Mucosa of rectum (tissue), 2 donors: Measurements from ENCODE around the gene CAMTA1.

Experiments
- H3K27ac ChIP-seq, 2 donors: one replicate each; pipeline ENCODE4 v1.7.0; 2013; ENCODE audit warnings: inconsistent platforms in 2 of 2, low read depth in 2 of 2, low read length in 2 of 2
- H3K27me3 ChIP-seq, 2 donors: one replicate each; pipeline ENCODE4 v1.7.0; 2013; ENCODE audit warnings: low read length in 2 of 2; ENCODE audit not compliant: control insufficient read depth in 2 of 2, insufficient read depth in 2 of 2
- H3K36me3 ChIP-seq, 2 donors: one replicate each; pipeline ENCODE4 v1.7.0; 2013; ENCODE audit warnings: low read length in 2 of 2; ENCODE audit not compliant: control insufficient read depth in 2 of 2, insufficient read depth in 2 of 2
- H3K4me1 ChIP-seq, 2 donors: one replicate each; pipeline ENCODE4 v1.7.0; 2013; ENCODE audit warnings: low read length in 2 of 2, mild to moderate bottlenecking in 1 of 2; ENCODE audit not compliant: control insufficient read depth in 2 of 2, insufficient read depth in 2 of 2
- H3K4me3 ChIP-seq, 2 donors: one replicate each; pipeline ENCODE4 v1.7.0; 2013; ENCODE audit warnings: low read length in 2 of 2
- H3K9ac ChIP-seq, 2 donors: one replicate each; pipeline ENCODE4 v1.7.0; 2013; ENCODE audit warnings: low read length in 2 of 2, low read depth in 1 of 2, mild to moderate bottlenecking in 1 of 2
- H3K9me3 ChIP-seq, 2 donors: one replicate each; pipeline ENCODE4 v1.7.0; 2013; ENCODE audit warnings: low read length in 2 of 2; ENCODE audit not compliant: control insufficient read depth in 2 of 2
- donor health status: healthy.
- donor health status: Normal muscosa, but diverticular disease.

CAMTA1 gene

DNA sequence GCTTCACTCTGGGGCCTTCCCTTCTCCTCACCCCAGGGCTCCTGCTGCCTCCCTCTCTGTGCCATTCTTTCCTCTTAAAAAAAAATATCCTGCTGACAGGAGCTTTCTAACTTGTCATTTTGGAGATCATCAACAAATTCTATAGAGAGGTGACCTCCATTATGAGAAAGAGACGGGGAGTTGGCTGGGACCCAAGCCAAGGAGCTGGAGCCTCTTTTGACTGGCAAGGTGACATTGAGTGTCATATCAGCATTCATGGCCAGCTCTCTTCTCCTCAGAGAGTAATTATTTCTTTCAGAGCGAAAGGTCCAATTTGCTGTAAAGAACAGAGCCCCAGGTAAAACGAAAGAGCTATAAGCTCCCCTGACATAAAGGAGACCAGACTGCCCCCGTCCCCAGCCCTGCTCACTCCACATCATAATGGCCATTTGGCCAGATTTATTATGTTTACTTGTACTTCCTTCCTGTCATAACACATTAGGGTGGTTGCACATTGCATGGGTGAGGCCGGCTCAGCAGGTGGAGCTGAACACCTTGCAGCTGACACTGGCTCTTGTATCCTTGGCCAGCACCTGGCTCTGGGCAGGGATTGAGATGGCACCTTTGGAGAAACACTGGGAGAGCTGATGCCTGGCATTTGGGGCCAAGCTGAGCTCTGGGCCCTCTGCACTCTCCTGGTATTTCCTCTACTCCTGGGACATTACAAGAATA lies 581.9 kb downstream of the CAMTA1 start:
- Histone ChIP-seq H3K4me3 (no peak overlapping the region), H3K4me1 (peaks cover 2 to 11% of the 10 kb centered on the region in 2 donors), H3K9me3 (no peaks in the 10 kb centered on the region), H3K9ac (no peak overlapping the region), H3K27me3 (no peaks in the 10 kb centered on the region), H3K27ac (peak overlapping the region; percentile 1 to 16), H3K36me3 (no peaks in the 10 kb centered on the region)

DNA sequence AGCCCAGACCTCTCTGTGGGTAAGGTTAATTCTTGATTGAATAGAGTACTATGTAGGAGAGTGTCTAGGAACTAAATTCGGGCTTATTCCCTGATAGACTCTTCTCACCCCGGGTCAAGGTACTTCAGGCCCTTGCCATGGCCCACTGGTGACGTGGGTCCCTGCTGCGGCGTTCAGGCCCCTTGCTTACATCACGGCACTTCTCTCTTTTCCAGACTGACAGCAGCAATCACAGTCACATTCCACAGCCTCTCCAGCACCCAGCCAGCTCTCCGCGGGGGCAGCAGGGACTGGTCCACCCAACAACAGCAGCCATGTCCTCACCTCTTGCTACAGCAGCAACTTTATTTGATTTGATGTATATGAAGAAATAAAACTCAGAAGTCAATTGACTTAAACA lies 584.6 kb downstream of the CAMTA1 start:
- H3K27ac ChIP-seq = no peak overlapping the region
- H3K4me3 ChIP-seq = no peak overlapping the region
- no peaks in the 10 kb centered on the region for H3K9me3 ChIP-seq
- H3K4me1 ChIP-seq = peaks cover 2 to 11% of the 10 kb centered on the region in 2 donors
- H3K36me3 ChIP-seq = no peaks in the 10 kb centered on the region
- no peaks in the 10 kb centered on the region for H3K27me3 ChIP-seq
- no peak overlapping the region for H3K9ac ChIP-seq

DNA sequence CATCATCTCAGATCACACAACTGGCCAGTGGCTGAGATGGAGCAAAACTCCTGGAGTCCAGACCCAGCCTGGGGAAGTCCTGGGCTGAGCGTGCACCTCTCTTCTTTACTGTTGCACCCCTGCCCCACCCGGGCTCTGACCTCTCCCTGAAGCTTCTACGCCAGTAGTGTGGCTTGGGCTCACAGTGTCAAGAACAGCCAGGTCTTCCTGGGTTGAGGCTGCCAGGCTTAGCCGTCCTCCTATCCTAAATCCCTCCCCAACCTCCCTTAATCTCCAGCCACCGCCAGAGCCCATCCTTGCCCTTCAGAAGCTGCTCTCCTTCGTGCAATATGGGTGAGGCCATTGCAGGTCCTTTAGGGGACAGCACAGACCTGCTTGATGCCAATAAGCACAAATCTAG lies 586.7 kb downstream of the CAMTA1 start:
- Histone ChIP-seq H3K9ac (no peak overlapping the region), H3K36me3 (no peaks in the 10 kb centered on the region), H3K27ac (no peak overlapping the region), H3K9me3 (no peaks in the 10 kb centered on the region), H3K4me3 (no peak overlapping the region), H3K4me1 (peaks cover 0 to 8% of the 10 kb centered on the region in 2 donors), H3K27me3 (no peaks in the 10 kb centered on the region)

DNA sequence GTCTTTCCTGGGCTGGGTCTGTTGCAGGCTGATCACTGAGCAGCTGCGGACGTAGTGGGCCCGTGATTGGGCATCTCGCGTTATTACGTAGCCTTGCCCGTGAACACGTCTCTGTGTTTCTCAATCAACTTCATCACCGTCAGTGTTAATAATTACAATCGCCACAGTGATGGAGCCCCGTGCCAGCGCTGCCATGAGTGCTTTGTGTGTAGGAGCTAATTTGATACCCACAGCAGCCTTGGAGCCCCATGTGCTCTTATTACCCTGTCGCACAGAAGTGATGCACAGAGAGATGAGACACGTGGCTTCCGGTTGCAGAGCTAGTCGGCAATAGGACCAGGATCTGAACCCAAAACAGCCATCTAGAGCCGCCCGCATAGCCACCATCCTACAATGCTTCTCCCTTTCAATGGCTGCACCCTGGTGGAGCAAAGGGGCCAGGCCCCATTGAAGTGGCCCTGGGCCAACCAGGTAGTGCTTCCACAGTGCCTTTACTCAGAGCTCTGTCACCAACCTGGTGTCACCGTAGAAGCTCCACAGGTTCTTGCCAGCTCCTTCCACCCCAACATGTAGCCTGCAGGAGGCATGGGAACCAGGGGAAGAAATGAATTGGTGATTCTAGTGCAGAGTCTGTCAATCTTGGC lies 587.3 kb downstream of the CAMTA1 start:
- Histone ChIP-seq H3K9me3 (no peaks in the 10 kb centered on the region), H3K9ac (no peak overlapping the region), H3K36me3 (no peaks in the 10 kb centered on the region), H3K27me3 (no peaks in the 10 kb centered on the region), H3K4me3 (no peak overlapping the region), H3K4me1 (peaks cover 0 to 3% of the 10 kb centered on the region in 2 donors), H3K27ac (no peak overlapping the region)

DNA sequence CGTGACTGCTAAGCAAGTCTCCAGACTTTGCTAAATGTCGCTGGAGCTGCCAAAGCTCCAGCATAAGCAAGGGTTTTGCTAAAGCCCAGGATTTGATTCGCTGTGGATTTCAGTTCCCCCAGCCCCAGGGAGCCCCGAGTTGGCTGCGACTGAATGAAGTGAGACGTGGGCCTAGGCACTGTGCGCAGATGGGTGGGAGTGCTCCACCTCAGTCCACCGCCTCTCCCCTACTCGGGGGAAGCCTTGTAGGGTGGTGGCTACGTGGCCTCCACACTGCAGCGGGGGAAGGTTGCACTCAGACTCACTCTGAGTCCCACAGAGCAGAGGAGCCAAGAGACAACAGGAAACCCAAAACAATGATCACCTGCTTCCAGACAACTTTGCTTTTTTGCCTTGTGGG lies 588.0 kb downstream of the CAMTA1 start:
- Histone ChIP-seq H3K4me1 (no peaks in the 10 kb centered on the region), H3K4me3 (no peak overlapping the region), H3K9ac (no peak overlapping the region), H3K9me3 (no peaks in the 10 kb centered on the region), H3K27me3 (no peaks in the 10 kb centered on the region), H3K27ac (no peak overlapping the region), H3K36me3 (no peaks in the 10 kb centered on the region)

DNA sequence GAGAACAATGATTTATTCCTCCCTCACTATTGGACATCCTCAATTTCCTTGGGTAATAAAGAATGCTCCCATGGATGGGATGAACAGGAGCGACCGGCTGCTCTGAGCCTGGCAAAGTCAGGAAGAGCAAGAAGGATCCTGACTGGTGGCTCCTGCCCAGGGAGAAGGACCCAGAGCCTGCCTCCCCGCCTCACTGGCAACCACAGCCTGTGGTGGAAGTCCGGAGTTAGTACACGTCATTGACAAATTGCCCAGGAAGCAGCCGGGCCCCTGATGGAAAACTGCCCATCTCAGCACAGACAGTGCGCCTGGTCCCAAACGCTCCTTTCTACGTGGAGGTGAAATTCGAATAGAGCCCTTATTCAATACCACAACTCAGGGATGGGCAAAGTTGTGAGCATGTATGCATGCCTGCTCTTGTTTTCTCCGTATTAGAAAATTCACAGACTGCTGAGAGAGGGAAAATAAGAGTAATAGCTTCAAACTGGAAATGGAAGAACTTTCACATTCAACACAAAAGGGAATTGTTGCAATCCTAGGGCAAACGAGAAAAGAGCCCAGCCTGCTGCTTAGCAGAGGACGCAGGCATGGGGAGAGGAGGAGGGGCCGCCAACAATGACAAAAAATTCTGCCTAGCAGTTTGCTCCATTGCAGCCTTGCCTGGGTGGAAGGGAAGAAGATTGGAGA lies 588.8 kb downstream of the CAMTA1 start:
- no peaks in the 10 kb centered on the region for H3K4me1 ChIP-seq
- H3K36me3 ChIP-seq = no peaks in the 10 kb centered on the region
- H3K27ac ChIP-seq = no peak overlapping the region
- no peaks in the 10 kb centered on the region for H3K27me3 ChIP-seq
- H3K9ac ChIP-seq = no peak overlapping the region
- H3K4me3 ChIP-seq = no peak overlapping the region
- no peaks in the 10 kb centered on the region for H3K9me3 ChIP-seq

DNA sequence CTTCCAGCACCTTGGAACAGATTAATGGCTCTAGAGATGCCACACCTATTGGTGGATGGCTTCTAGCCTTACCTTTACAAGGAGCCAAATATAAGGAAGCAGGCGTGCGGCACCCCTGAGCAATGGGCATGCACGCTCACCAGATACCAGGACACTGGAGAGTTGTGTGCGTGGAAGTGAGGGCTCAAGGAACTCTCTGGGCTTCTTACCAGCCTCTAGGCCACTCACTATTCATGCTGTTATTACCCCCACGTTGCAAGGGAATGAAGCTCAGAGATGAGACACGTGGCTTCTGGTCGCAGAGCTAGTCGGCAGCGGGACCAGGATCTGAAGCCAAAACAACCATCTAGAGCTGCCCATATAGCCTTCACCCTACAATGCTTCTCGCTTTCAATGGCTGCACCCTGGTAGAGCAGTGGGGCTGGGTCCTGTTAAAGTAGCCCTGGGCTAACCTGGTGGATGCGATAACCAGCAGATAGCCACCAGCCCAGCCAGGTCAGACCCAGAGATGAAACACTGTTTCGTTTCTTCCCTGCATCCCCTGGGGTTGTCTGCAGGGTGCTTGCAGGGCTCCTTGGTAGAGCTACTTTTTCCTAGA lies 589.4 kb downstream of the CAMTA1 start:
- Histone ChIP-seq H3K9ac (no peak overlapping the region), H3K27ac (no peak overlapping the region), H3K36me3 (no peaks in the 10 kb centered on the region), H3K4me1 (no peaks in the 10 kb centered on the region), H3K27me3 (no peaks in the 10 kb centered on the region), H3K4me3 (no peak overlapping the region), H3K9me3 (no peaks in the 10 kb centered on the region)

DNA sequence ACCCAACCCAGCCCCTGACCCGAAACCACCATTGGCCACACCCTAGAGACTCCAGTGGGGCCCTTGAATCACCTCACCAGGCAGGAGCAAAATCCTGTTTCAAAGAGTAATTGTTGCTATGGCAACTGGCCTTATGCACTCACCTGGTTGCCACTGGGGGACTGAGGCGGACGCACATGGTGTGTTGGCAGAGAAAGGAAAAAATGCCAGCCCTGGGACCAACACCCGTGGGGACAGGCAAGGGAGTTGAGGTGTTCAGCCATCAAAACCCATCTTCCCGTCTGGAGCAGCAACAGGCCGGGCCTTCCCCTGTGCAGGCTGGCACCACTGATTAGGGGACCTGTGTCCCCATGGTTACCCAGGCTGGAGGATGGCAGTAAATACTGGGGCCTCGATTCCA lies 590.1 kb downstream of the CAMTA1 start:
- Histone ChIP-seq H3K36me3 (no peaks in the 10 kb centered on the region), H3K9me3 (no peaks in the 10 kb centered on the region), H3K4me1 (no peaks in the 10 kb centered on the region), H3K9ac (no peak overlapping the region), H3K4me3 (no peak overlapping the region), H3K27ac (no peak overlapping the region), H3K27me3 (no peaks in the 10 kb centered on the region)

DNA sequence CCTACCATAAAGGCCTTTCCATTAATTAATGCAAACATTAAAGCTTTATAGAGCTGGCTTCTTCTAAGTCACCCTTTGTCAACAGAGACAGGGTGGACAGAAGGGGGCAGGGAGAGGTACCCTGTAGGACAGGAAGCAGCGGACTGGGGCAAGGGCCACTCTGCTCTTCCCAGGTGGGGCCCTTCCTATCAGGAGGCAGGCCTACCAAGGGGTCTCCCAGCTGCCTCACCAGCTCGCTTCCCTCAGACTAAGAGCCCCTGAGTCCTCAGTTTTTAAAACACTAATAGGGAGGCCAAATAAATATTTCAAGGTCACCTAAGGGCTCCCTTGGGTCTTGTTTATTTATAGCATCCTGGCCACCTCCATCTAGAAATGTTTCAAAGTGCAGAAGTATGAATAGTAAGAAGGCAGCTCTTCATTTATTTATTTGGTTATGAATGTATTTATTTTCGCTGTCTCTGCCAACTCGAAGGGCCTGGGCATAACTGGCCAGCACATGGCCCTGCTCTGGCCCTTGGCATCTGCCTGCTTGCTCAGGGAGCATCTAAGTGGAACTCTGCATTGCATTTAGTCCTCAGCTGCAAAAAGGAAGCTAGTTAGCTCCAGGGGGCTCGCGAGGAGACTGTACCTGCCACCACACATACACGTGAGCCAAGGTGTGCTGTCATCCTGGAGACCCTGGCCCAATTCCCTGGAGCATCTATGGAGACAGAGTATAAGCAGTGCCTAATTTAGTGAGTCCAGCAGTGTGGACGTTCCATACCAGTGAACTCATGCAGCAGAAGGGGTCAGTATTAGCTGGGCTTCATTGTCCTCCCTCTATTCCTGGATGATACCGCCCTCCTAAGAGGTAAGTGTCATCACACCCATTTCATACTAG lies 590.8 kb downstream of the CAMTA1 start:
- Histone ChIP-seq H3K9ac (no peak overlapping the region), H3K27me3 (no peaks in the 10 kb centered on the region), H3K27ac (no peak overlapping the region), H3K9me3 (no peaks in the 10 kb centered on the region), H3K4me3 (no peak overlapping the region), H3K36me3 (no peaks in the 10 kb centered on the region), H3K4me1 (no peaks in the 10 kb centered on the region)
